G401.6 (cell line): ENCODE results near the gene TSHZ2.
"Not testable (repeated sequence)": the region's sequence is repeated elsewhere in the genome, so short reads cannot be mapped to it uniquely, and the experiment has no call there.

Source experiments
- FAIRE-seq: peaks from 2 replicates; lab custom pipeline; 2012; peaks lifted over from hg19 to GRCh38; lab: Jason Lieb, UNC

The TSHZ2 gene

GRCh38 chr20:53352727-53353440 is 380.7 kb downstream of the TSHZ2 start:
- FAIRE-seq, result no peak

GRCh38 chr20:53354314-53354713 is 382.2 kb downstream of the TSHZ2 start:
- FAIRE-seq, result no peak

GRCh38 chr20:53355790-53356189 is 383.6 kb downstream of the TSHZ2 start:
- no peak for FAIRE-seq

- FAIRE-seq, result no peak
Observed at GRCh38 chr20:53359425-53359824, 387.3 kb downstream of the TSHZ2 start.

- FAIRE-seq, result no peak
Observed at GRCh38 chr20:53360852-53361251, 388.7 kb downstream of the TSHZ2 start.

GRCh38 chr20:53362736-53363135 is 390.6 kb downstream of the TSHZ2 start:
- FAIRE-seq, result no peak

GRCh38 chr20:53364646-53365045 is 392.5 kb downstream of the TSHZ2 start:
- no peak for FAIRE-seq

GRCh38 chr20:53365076-53365475 is 392.9 kb downstream of the TSHZ2 start:
- FAIRE-seq, result no peak

- FAIRE-seq, result no peak
Observed at GRCh38 chr20:53365539-53366075, 393.4 kb downstream of the TSHZ2 start.

- not testable (repeated sequence) for FAIRE-seq
Observed at GRCh38 chr20:53366928-53367327, 394.8 kb downstream of the TSHZ2 start.

- FAIRE-seq, result no peak
Observed at GRCh38 chr20:53369871-53370270, 397.7 kb downstream of the TSHZ2 start.

- no peak for FAIRE-seq
Observed at GRCh38 chr20:53370345-53370961, 398.3 kb downstream of the TSHZ2 start.

GRCh38 chr20:53371216-53371615 is 399.1 kb downstream of the TSHZ2 start:
- no peak for FAIRE-seq

GRCh38 chr20:53376021-53376420 is 403.9 kb downstream of the TSHZ2 start:
- no peak for FAIRE-seq

GRCh38 chr20:53379014-53379832 is 407.1 kb downstream of the TSHZ2 start:
- no peak for FAIRE-seq

GRCh38 chr20:53379833-53380120 is 407.6 kb downstream of the TSHZ2 start:
- FAIRE-seq, result no peak

GRCh38 chr20:53381568-53382262 is 409.6 kb downstream of the TSHZ2 start:
- no peak for FAIRE-seq

GRCh38 chr20:53382263-53382844 is 410.2 kb downstream of the TSHZ2 start:
- FAIRE-seq, result no peak

- FAIRE-seq, result no peak
Observed at GRCh38 chr20:53383916-53384315, 411.8 kb downstream of the TSHZ2 start.

GRCh38 chr20:53384392-53384791 is 412.2 kb downstream of the TSHZ2 start:
- FAIRE-seq, result no peak

- no peak for FAIRE-seq
Observed at GRCh38 chr20:53385941-53386767, 414.0 kb downstream of the TSHZ2 start.
